ENCODE data around the gene JUNB.

- TF ChIP-seq POLR2AphosphoS5 (IDR thresholded peaks at IDR 0.05) (no peak), CTCF (IDR thresholded peaks at IDR 0.05) (no peak), POLR2A (IDR thresholded peaks at IDR 0.05) (no peak)
Measured at GRCh38 chr19:12782174-12782423, 9.2 kb upstream of the JUNB start.

All from transverse colon (tissue), 4 donors.